ENCODE results near the gene MRPL21.
"Not testable (repeated sequence)": the region's sequence is repeated elsewhere in the genome, so short reads cannot be mapped to it uniquely, and the experiment has no call there.

Gene MRPL21

DNA sequence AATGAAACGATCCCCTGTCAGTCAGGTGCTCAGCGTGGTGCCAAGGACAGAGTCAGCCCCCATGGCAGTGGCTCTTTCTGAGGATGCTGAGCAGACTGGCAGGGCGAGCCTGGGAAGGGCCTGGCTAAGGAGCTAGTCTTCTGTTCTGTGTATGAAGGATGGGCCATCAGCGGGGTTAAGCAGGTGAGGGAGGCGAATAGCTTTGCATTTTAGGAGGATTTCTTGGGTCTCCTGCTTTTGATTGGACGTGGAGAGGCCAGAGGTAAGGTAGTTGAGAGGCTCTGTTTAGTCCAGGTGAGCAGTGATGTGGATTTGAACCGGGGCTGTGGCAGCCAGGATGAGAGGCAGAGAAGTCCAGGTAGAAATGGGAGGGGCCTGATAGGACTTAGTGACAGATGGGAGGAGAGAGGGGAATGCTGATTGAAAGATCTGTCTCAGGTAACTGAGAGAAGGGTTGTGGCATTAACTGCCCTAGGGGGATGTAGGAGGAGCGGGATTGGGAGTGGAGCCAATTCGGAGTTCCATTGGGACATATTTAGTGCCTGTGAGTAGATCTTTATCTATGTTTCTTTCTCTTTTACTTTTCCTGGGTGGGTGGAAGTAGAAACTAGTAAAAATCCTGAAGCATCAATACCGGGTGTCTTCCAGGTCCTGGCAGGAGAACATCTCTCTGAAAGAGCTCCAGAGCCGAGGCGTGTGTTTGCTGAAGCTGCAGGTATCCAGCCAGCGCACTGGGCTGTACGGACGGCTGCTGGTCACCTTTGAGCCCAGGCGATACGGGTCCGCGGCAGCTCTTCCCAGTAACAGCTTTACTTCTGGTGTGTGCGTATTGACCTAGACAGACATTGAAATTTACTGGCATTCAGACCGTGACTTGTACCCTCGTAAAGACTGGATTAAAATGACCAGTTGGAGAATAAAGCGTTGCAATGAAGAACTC lies 2.1 kb upstream of the MRPL21 start:
- DNase-seq, result no peak

DNA sequence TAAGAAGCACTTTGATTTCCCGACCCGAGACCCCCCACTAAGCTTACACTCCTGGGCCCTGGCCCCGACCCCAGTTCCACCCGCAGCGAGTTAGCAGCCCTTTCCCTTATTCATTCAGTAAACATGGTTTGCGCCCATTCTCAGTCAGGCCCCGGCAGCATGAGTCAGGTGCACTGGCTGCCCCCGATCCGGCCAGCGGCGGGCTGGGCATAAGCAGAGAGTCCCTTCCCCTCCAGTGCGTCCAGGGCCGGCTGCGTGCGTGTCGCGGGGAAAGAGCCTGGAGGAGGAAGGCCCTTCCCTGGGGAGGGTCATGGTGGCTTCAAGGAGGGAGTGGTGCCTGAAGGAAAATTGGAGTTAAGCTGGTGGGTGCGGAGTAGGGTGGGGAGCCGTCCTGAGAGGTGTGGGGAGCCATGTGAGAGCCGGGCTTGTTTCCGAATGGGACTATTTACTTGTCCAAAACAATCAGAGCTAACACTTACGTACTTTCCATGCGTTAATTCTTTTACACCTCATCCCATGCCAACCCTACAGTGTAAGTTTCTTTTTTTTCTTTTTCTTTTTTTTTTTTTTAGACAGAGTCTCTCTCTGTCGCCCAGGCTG lies 716 bp upstream of the MRPL21 start:
- no peak for DNase-seq

DNA sequence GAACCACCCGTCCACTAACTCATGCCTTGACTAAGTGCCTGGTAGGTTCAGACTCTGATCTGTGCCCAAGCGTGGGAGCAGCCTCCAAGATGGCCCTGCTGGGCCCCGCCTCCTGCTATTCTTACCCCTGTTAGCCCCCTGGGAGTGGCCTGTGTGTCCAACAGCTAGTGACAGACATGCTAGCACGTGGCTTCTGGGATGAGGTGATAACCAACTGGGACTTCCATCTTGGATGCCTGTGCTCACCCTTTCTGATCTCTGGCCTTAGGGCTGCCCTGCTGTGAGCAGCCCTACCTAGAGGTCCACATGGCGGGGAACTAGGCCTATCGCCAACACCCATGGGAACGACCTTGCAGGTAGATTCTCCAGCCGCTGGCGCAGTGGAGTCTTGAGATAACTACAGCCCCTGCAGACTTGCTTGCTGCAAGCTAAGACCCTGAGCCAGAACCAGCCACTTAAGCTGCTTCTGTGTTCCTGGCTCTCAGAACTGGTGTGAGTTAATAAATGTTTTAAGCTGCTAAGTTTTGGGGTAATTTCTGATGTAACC lies 2.7 kb downstream of the MRPL21 start:
- DNase-seq, result no peak

DNA sequence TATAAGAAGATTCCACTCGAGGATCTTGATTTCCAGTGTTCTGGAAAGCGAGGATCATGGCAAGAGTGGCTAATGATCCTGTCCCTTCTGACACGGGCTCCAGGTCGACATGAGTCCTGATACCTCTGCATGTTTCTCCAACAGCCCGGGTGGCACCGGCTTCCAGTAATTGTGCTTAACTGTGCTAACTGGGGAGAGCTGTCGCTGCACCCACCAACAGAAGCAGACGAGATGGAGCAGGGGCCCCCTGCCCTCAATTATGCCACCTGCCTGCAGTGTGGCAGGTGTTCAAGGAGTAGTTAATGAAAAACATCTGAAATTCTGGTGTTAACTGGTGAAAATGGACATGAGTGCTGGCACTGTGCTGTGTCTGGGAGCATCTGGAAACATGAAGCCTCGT lies 6.2 kb downstream of the MRPL21 start:
- no peak for DNase-seq

DNA sequence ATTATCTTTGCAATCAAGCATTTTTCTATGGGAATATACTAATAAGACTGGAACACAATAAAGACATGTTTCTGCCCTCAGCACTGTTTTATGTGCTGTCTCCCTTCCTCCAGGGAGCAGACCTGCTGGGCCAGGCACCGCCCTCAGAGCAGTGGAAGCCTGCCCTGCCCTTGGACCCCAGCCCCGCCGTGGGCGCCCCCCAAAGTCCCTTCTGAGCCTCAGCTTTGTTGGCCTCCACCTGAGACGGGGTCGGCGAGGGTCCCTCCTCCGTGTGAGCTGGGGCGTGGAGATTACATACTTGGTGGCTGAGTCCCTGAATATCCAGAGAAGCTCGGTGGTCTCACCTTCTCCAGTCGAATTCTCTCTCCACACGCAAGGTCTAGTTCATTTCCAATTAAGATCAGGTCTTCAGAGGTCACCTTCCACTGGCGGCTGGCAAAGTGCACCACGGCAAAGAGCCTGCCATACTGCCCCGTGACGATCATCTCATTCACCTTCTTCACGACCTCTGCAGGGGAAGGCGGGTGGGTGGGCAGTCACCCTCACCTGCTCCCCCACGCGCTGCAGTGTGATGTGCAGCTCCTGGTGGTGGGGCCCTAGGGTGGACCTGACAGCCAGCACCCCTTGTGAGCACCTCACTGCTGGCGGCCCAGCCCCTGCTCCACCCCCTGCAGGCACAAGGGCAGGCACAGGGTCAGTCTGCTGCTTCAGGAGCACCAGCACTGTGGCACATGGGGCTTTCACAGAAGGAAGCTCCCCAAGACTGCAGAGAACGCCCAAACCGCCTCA lies 7.3 kb downstream of the MRPL21 start:
- no peak for DNase-seq

DNA sequence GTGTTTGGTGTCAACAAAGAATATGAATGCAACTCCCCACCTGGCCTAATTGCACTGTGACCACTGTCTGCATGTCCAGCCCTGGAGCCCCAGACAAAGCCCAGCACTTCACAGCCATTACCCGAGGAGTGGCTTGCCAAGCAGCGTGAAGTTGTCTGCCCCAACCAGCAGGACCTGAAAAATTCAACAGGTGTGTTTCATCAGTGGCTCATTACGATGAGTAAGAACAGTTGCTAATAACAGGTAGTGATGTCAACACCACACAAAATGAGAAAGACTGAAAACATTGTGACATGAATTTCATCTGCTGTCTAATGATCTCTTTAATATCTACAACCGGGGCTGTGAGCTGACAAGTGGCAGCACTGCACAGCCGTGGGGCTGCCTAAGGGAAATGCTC lies 10.3 kb downstream of the MRPL21 start:
- no peak for DNase-seq

DNA sequence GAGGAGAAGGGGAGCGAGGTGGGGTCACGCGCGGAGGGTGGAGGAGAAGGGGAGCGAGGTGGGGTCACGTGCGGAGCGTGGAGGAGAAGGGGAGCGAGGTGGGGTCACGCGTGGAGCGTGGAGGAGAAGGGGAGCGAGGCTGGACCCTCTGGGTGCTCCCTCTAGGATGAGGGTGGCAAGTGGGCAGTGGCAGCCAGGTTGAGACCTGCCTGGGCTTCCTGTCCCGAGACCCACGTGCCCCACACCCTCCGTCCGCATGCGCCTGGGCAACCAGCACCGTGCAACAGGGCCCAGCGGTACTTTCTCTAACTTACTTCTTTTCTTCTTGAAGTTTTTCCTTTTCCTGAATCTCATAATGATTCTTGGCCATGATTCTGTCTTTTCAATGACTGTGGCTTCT lies 11.1 kb downstream of the MRPL21 start:
- DNase-seq, result no peak

DNA sequence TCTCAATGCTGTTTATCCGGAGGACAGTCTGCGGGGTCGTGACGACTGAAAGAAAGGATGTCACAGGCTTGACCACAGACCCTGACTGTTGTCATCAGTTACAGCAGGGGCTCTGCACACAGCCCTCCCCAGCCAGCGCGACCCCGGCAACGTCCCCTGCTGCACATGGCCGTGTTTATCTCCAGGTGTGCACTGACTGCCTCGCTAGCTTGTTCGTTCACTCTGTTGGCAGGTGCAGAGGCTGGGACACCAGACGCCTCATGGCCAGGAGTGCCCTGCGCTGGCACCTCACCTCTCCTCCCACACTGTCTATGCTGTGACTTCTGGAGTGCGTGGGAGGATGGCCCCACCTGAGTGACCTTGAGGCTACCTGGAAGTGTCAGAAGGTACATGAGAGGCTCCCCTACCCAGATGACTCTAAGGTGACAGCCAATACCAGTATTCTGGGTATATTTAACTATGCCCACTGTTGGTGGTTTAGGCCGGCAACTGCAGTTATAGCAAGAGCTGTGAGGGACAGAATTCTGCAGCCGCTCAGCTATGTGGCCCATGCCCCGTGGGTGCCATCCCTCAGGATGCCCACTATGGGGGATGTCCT lies 12.2 kb downstream of the MRPL21 start:
- no peak for DNase-seq

DNA sequence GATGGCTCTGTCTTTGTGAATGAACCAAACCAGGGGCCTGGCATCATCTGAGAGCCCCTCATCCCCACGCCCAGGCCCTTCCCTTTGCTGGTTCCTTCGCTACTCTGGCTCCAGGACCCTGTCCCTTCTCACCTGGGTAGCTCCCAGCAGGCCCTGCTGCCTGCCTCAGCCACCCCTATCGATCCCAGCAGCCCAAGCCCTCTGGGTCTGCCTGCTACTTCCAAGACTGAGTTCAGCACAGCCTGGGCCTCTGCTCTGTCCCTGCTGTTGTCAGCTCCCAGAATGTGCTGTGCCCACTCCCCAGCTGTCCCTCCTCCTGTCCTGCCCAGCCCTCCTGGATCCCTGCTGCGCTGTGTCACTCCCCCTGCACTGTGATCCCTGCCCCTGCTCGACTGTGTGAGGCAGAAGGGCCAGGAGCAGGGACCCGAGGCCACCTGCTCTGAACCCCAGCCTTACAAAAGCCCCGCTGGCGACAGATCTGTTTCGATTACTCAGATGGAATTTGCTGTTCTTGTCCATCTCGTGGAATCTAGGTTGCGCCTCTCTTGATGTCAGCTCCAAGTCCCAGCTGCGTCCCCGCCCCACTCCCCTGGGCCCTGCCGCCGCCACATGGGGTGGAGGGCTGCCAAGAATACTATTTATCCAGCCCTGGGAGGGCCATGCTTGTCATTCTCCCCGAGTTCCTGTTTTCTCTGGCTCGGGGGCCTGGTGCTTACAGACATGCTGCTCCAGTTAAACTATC lies 13.0 kb downstream of the MRPL21 start:
- peak; percentile 37 for DNase-seq

DNA sequence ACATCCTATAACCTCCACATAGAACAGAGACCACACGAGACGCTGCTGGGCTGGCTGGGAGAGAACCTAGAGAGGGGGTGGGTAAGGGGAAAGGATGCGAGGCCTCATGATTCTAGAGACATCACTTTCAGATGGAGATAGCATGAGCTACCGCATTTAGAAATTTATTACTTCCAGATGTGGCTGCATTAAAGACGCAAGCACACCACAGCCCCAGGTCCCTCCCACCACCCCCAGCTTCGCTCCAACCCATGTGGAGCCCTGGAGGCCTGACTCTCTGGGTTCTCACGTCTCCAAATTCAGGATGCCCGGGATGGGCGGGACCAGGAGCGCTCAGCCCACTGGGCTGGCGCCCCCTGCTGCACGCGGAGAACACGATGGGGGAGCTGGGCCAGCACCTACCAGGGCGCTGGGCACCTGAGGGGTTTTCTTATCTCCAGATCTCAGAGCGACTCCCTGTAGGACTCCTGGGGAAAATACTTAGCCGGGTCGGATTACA lies 13.6 kb downstream of the MRPL21 start:
- DNase-seq, result no peak

DNA sequence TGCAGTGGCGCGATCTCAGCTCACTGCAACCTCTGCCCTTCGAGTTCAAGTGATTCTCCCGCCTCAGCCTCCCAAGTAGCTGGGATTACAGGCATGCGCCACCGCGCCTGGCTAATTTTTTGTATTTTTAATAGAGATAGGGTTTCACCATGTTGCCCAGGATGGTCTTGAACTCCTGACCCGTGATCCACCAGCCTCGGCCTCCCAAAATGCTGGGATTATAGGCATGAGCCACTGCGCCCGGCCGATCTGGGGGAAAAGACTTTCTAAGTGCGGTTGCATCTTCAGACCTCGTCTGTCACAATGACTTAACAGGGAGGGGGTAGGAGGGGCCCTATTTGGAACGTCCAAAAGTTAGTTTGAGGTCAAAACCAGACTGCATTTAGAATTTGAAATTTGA lies 18.8 kb downstream of the MRPL21 start:
- not testable (repeated sequence) for DNase-seq

DNA sequence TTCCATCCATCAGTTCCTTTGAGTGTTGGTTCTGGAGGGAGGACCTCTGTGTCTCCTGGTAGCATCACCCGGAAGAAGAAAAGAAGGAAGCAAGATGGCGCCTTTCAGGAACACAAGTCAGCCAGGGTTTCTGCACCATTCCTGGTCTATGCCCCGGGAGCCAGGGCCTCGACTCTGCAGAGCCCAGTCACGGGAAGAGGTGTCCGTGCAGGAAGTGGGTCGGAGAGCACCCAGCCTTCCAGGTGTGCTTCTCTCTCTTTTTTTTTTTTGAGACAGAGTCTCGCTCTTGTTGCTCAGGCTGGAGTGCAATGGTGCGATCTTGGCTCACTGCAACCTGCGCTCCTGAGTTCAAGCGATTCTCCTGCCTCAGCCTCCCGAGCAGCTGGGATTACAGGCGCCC lies 21.2 kb downstream of the MRPL21 start:
- no peak for DNase-seq

DNA sequence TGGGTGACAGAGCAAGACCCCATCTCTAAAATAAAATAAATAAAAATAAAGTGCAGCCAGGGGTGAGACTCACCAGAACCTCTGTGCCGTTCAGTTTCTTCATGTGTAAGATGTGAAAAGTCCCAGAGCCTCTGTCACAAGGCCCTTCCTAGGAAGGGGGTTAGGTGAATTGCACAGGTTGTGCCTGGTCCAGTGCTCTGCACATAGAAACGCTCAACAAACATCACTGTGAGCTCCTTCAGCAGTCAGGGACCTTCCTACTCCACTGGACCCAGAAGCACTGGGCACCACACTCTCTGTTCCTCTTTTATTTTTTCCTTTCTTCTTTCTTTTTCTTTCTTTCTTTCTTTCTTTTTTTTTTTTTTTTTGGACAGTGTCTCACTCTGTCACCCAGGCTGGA lies 22.3 kb downstream of the MRPL21 start:
- DNase-seq, result no peak

DNA sequence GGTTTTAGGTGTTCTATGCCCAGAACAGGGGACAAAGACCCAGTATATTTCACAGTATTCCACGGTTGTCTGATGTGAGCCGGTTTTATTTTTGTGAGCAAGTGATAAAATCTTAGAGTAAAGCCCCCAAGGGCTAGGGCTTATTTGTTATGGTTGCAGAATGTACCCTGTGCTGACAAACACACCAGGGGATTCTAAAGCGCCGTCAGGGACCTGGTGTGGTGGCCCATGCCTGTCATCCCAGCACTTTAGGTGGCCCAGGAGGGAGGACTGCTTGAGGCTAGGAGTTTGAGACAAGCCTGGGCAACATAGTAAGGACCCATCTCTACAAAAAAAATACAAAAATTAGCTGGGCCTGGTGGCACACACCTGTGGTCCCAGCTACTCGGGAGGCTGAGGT lies 22.8 kb downstream of the MRPL21 start:
- no peak for DNase-seq

DNA sequence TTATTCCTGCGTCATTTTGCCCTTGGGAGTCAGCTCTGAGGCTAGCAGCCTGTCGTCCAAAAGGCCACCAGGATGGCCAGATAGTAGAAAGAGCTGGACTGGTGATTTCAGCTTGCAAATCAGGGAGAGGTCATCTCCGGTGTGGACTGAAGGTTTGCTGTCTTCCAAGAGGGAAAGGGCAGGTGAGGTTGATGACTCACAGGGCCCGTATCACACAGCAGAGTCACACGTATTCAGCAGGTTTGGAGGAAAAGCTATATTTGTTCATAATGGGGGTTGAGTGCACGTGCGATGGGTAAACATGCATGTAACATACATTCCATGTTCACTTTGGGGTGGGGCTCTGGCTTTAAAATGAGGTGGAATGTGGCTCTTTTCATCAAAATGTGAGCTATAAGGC lies 25.6 kb downstream of the MRPL21 start:
- DNase-seq, result no peak

DNA sequence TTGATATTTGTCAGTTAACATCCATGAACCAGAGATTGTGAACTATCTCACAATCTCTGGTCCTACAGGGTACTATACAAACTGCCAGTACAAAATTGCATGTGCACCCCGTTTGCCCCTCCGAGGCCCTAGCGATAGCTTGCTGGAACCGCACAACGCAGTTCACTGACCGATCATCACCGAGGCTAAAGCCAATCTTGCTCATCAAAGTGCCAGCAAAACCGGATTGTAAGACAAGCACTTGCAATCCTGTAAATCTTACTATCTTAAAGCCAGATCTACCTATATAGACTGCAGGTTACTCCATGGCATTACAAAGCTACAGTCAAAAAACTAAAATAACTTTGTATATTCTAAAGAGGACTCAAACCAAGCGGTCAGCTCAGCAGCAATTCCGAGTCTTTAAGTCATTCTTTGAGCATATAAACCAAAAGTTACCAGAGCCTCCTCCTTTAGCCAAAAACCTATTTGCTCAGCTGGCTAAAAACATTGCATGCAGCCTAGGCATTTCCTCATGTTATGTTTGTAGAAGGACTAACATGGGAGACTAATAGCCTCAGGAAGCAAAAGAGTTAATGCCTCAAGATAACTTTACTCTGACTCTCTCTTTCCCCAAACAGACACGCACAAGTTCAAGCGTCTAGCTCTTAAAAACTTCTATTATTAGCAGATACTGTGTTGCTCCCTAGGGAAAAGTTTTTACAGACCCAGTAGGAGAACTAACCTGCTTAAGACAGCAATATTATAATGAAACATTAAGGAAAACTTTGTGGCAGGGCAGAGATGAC lies 31.2 kb downstream of the MRPL21 start:
- no peak for DNase-seq

DNA sequence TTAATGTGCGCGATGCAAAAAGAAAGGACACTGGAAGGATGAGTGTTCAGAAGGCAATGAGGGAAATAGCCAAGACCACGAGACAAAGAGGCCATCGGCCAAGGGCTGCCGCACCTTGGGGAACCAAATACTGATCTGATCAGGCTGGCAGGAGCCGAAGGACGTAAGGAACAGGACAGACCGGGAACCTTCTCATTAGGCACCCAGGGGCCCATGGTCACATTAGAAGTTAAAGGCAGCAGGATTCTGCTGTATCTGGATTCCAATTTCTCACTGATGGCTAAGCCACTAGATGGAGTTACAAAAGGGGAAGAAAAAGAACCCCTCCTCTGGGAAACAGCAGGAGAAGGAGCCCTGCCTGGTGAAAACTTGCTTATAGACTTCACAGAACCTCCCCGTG lies 33.2 kb downstream of the MRPL21 start:
- no peak for DNase-seq

DNA sequence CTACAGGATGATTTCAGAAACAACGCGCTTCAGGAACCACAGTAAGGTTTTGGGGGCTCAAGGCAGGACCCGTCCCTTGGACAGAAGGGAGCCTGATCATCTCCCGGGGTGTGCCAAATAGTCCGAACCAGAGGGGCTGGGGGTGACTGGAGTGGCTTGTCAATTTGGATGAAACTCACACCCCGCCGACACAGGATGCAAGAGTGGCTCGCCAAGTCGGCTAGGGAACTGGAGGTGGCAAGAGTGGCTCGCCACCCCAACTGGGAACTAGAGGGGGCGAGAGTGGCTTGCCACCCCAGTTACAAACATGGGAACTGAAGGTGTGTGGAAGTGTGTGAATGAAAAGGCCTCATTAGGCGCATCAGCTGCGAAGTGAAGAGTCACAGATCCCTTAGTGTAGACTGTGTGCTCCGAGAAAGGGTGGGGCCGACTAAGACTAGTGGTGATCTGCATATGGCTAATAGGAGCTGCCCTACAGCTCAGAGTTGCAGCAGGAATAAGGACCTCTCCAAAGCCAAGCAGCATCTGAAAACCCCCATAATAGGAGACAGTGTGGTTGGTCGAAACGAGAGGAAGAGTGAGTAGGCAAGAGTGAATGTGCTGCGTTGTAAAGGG lies 35.3 kb downstream of the MRPL21 start:
- no peak for DNase-seq

DNA sequence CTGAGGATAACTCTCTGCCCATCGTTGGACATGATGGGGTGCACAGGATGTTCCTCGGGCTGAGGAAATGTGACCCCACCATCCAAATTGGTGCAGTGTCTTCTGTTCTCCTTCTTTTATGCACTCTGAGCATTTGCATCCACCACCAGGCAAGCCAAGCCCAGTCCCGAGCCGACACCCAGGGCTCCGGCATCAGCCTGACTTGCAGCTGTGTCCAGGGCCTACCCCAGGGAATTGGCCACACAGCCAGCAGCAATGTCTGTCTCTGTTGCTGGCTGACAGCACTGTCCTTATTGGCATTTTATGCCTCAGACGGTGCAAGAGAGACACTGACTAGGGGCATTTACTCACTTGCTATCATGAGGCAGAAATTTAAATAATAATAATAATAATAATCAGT lies 36.6 kb downstream of the MRPL21 start:
- DNase-seq, result no peak

DNA sequence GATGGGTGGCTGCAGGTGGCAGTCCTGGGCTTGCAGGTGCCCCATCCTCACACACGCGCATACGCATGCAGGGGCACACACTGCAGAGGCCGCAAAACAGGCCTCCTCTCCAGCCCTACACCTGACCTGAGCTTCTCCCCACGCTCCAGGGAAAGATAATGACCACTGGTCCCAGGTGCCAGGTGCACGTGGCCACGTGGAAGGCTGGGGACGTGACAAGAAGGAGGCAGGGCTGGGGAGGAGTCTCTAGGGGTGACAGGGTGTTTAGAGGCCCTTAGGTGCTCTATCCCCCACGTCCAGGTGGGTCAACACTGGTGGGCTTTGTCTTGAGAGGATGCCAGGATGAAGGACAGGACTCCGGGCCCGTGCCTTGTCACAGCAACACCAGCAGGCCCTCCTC lies 38.4 kb downstream of the MRPL21 start:
- no peak for DNase-seq
